DND-41 (cell line): ENCODE measurements around the gene MYH11.

Experiments
- CTCF ChIP-seq: IDR thresholded peaks from 2 replicates; pipeline ENCODE4 v1.5.1; 2012; ENCODE audit warnings: borderline replicate concordance, low read length, moderate library complexity, mild to moderate bottlenecking; ENCODE audit not compliant: poor library complexity, severe bottlenecking; ENCODE audit errors: extremely low read depth
- EZH2 ChIP-seq: IDR thresholded peaks from 3 replicates; pipeline ENCODE4 v1.6.1; 2012; ENCODE audit warnings: borderline replicate concordance, low read depth, mild to moderate bottlenecking, moderate library complexity, low read length, inconsistent platforms; ENCODE audit not compliant: severe bottlenecking

DNA sequence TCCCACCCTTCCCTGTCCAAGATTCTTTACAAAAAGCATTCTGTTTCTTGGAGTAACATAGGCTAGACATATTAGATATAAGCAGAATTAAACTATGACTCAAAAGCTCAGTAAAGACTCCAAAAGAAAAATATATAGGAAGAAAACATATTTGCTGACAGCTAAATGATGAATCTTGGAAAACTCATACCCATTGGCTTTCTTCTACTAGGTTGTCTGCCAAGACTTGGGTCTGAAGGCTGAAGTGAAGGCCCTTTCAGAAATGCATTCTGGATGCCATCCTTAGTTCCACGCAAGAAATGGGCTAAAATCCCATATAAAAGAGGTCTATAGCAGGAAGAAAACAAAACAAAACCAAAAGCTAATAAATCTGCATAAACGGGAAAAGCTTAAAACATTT, 16.5 kb upstream of the MYH11 start:
- TF ChIP-seq CTCF (no peak), EZH2 (no peak)
